G401.6 (cell line): ENCODE measurements around the gene TSHR.
"Not testable (repeated sequence)": the region's sequence is repeated elsewhere in the genome, so short reads cannot be mapped to it uniquely, and the experiment has no call there.

Experiments
- FAIRE-seq: peaks from 2 replicates; lab custom pipeline; 2012; peaks lifted over from hg19 to GRCh38; lab: Jason Lieb, UNC

TSHR gene

GRCh38 chr14:81070511-81070910 lies 115.1 kb downstream of the TSHR start:
- FAIRE-seq: no peak

GRCh38 chr14:81085596-81085995 lies 130.2 kb downstream of the TSHR start:
- FAIRE-seq: no peak

GRCh38 chr14:81087230-81087629 lies 131.8 kb downstream of the TSHR start:
- no peak for FAIRE-seq

- FAIRE-seq: no peak
These were observed 135.7 kb downstream of the TSHR start for GRCh38 chr14:81091139-81091538.

- no peak for FAIRE-seq
These were observed 136.2 kb downstream of the TSHR start for GRCh38 chr14:81091660-81092059.

- no peak for FAIRE-seq
These were observed 138.2 kb downstream of the TSHR start for GRCh38 chr14:81093651-81094050.

GRCh38 chr14:81095539-81095938 lies 140.1 kb downstream of the TSHR start:
- FAIRE-seq: no peak

GRCh38 chr14:81096656-81097055 lies 141.2 kb downstream of the TSHR start:
- FAIRE-seq: no peak

GRCh38 chr14:81102217-81102616 lies 146.8 kb downstream of the TSHR start:
- no peak for FAIRE-seq

- FAIRE-seq: no peak
These were observed 148.0 kb downstream of the TSHR start for GRCh38 chr14:81103443-81103842.

GRCh38 chr14:81105378-81105777 lies 150.0 kb downstream of the TSHR start:
- no peak for FAIRE-seq

- FAIRE-seq: no peak
These were observed 150.5 kb downstream of the TSHR start for GRCh38 chr14:81105961-81106360.

GRCh38 chr14:81110186-81110585 lies 154.8 kb downstream of the TSHR start:
- FAIRE-seq: no peak

- FAIRE-seq: no peak
These were observed 157.8 kb downstream of the TSHR start for GRCh38 chr14:81113176-81113575.

- not testable (repeated sequence) for FAIRE-seq
These were observed 158.8 kb downstream of the TSHR start for GRCh38 chr14:81113945-81114820.

- no peak for FAIRE-seq
These were observed 165.1 kb downstream of the TSHR start for GRCh38 chr14:81120501-81120900.

- FAIRE-seq: no peak
These were observed 166.9 kb downstream of the TSHR start for GRCh38 chr14:81122326-81122725.

- FAIRE-seq: no peak
These were observed 168.4 kb downstream of the TSHR start for GRCh38 chr14:81123811-81124210.

- no peak for FAIRE-seq
These were observed 170.1 kb downstream of the TSHR start for GRCh38 chr14:81125536-81125935.

GRCh38 chr14:81127785-81128184 lies 172.4 kb downstream of the TSHR start:
- FAIRE-seq: no peak

GRCh38 chr14:81129242-81129641 lies 173.8 kb downstream of the TSHR start:
- no peak for FAIRE-seq

- FAIRE-seq: no peak
These were observed 177.0 kb downstream of the TSHR start for GRCh38 chr14:81132468-81132867.

- no peak for FAIRE-seq
These were observed 178.0 kb downstream of the TSHR start for GRCh38 chr14:81133400-81133799.

GRCh38 chr14:81137316-81137715 lies 181.9 kb downstream of the TSHR start:
- FAIRE-seq: no peak
